AG04450 (cell line): Measurements from ENCODE around the gene SEZ6L2. TPM values are rescaled to one million over a fixed set of nuclear protein-coding genes. Genes with fewer than 3 reads are reported as not detected.
A peak's percentile ranks its signal among the peaks of the same experiment; 100 is the strongest.

Experiments used
- CTCF ChIA-PET: fragments of 300-600, 350-600 bp; formaldehyde crosslinking; extraction: SDS; loops from one replicate; lab custom pipeline; 2022; ENCODE audit warnings: antibody characterized with exemption, inconsistent platforms; lab: Charles Lee
- POLR2A ChIA-PET: fragments of 350-600 bp; formaldehyde crosslinking; extraction: SDS; loops from one replicate; lab custom pipeline; 2021; ENCODE audit warnings: antibody characterized with exemption, inconsistent platforms; lab: Yijun Ruan, JAX
- DNase-seq: peaks from one replicate; pipeline ENCODE4 v3.0.0-alpha.2; 2011; ENCODE audit warnings: low read depth, low spot score
- H3K27ac ChIP-seq: one replicate; pipeline ENCODE4 v1.5.1; 2012; ENCODE audit warnings: low read depth, low read length, control low read depth
- H3K27me3 ChIP-seq: one replicate; pipeline ENCODE4 v1.6.0; 2012; ENCODE audit warnings: low read length; ENCODE audit not compliant: control insufficient read depth, insufficient read depth
- H3K4me3 ChIP-seq: 2 replicates; pipeline ENCODE4 v1.5.1; 2011; ENCODE audit warnings: mild to moderate bottlenecking, low read depth, low read length, control low read depth
- H3K9me3 ChIP-seq: 2 replicates; pipeline ENCODE4 v1.5.1; 2012; ENCODE audit warnings: low read length; ENCODE audit not compliant: control insufficient read depth, insufficient read depth
- polyA plus RNA-seq: library from polyadenylated mRNA; depleted of rRNA; stranded (reverse); fragments of >200 nt; gene quantifications from 2 replicates; pipeline ENCODE4 v1.2.3, GENCODE V29; 2011; rRNA removed
- TF ChIP-seq, protein P1 (sequence below): IDR thresholded peaks from 2 replicates; pipeline ENCODE4 v1.5.1; 2011; ENCODE audit warnings: low read depth, low read length, control low read depth, inconsistent platforms

SEZ6L2 gene
- polyA plus RNA-seq, 1 experiment, result 5.0 TPM

DNA sequence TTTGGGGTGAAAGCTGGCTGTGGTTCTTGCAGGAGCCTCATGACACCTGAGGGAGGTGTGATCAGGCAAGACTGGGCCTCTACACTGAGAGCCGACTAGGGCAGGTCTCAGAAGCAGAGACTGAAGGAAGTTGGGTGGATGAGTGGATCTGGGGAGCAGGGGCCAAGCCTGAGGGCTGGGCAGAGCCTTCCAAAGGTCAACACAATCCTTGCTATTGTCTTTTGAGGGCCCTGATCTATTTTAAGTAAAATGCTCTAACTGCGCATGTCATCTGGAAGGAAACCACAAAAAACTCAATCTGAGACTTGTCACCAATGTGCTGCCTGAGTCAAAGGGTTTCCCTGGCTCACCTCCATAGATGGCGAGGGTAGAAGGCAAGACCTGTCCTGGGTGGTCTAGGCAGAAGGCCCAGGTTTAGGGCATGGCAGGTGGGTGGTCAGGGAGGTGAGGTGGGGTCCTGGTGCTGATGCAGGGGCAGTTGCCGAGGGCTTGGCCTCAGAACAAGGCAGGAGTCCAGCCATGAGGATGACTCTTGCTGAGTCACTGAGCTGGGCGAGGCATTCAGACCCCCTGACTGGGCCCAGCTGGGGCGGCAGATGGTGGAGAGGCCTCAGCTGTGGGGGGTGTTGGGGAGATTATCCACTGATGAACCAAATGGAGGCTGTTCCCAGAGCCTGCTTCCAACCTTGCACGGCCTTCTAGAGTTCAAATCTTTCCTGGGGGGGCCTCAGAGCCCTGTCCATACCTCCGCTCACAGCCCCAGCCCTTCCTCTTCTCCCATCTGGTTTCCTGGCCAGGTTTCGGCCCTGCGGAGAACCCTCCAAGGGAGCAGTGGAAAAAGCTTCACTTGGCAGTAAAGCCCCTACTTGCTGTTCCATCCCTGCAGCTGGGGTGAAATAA, 74.0 kb downstream of the SEZ6L2 start:
- Histone ChIP-seq H3K27ac (peak overlapping the region; percentile 99), H3K4me3 (peak overlapping the region; percentile 49), H3K9me3 (no peaks in the 10 kb centered on the region), H3K27me3 (no peaks in the 10 kb centered on the region)
- POLR2A ChIA-PET, result interaction anchor here (0.6 to 2.1 kb wide), 10 partner anchors 9 to 617 kb away, joined by 3 to 7 read pairs (median 3); partner anchors contain the start of genes ALDOA, PAGR1 and PRRT2
- TF ChIP-seq, protein P1, sequence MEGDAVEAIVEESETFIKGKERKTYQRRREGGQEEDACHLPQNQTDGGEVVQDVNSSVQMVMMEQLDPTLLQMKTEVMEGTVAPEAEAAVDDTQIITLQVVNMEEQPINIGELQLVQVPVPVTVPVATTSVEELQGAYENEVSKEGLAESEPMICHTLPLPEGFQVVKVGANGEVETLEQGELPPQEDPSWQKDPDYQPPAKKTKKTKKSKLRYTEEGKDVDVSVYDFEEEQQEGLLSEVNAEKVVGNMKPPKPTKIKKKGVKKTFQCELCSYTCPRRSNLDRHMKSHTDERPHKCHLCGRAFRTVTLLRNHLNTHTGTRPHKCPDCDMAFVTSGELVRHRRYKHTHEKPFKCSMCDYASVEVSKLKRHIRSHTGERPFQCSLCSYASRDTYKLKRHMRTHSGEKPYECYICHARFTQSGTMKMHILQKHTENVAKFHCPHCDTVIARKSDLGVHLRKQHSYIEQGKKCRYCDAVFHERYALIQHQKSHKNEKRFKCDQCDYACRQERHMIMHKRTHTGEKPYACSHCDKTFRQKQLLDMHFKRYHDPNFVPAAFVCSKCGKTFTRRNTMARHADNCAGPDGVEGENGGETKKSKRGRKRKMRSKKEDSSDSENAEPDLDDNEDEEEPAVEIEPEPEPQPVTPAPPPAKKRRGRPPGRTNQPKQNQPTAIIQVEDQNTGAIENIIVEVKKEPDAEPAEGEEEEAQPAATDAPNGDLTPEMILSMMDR, result no peak
- CTCF ChIA-PET, result interaction anchor here (1.1 to 5.0 kb wide), 3 partner anchors 9 to 23 kb away, joined by 5 to 39 read pairs (median 8); partner anchors contain the start of gene PAGR1
- peak; percentile 80 for DNase-seq

DNA sequence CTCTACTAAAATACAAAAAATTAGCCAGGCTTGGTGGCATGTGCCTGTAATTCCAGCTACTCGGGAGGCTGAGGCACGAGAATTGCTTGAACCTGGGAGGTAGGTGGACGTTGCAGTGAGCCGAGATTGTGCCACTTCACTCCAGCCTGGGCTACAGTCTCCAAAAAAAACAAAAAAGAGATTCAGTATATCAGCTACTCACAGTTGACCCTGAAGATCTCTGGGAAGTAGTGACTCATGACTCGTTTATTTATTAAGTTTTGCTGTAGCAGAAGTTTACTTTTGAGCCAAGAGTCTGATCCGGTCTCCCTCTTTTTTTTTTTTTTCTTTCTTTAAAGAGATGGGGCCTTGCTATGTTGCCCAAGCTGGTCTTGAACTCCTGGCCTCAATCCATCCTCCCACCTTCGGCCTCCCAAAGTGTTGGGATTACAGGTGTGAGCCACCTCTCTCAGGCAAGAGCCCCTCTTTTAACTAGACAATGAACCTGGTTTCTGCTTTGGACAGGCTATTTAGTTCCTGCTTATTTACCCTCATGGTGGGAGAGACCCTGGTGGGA, 74.7 kb downstream of the SEZ6L2 start:
- ChIA-PET CTCF (interaction anchor here (1.1 to 5.0 kb wide), 2 partner anchors 9 to 24 kb away, joined by 5 to 39 read pairs; partner anchors contain the start of gene PAGR1), POLR2A (interaction anchor here (0.6 to 2.1 kb wide), 6 partner anchors 9 to 101 kb away, joined by 3 to 11 read pairs (median 5); partner anchors contain the start of genes KCTD13 and PAGR1)
- Histone ChIP-seq H3K27me3 (no peaks in the 10 kb centered on the region), H3K9me3 (no peaks in the 10 kb centered on the region), H3K27ac (peak overlapping the region; percentile 99), H3K4me3 (peak overlapping the region; percentile 42)
- TF ChIP-seq, protein P1, result no peak
- peak; percentile 65 for DNase-seq

DNA sequence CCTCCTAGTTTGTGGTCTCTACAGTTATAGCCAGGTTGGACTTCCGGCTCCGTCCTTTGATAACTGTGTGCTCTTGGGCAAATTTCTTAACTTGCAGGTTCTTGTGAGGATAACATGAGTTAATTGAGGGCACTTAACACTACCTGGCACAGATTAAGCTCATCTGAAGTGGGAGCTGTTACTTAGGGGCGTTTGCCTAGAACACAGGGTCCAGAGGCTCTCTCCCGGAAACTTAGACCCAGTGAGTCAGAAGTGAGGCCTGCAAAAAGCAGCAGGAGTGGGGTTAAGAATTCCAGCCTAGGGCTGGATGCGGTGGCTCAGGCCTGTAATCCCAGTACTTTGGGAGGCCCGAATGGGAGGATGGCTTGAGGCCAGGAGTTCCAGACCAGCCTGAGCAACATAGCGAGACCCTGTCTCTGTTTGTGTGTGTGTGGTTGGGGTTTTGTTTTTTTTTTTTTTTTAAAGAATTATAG, 77.7 kb downstream of the SEZ6L2 start:
- H3K9me3 ChIP-seq, result no peaks in the 10 kb centered on the region; the same call in 1 of the 2 replicates
- ChIA-PET POLR2A (interaction anchor here (0.8 to 0.9 kb wide), 2 partner anchors 14 to 17 kb away, joined by 5 to 6 read pairs; no protein-coding TSS in a partner anchor), CTCF (interaction anchor here (0.5 to 1.7 kb wide), 3 partner anchors 27 to 411 kb away, joined by 3 to 7 read pairs (median 4); no protein-coding TSS in a partner anchor)
- no peaks in the 10 kb centered on the region for H3K27me3 ChIP-seq
- TF ChIP-seq, protein P1, result no peak
- H3K4me3 ChIP-seq, result peak overlapping the region; percentile 93
- DNase-seq, result no peak
- peak overlapping the region; percentile 92 for H3K27ac ChIP-seq

Other genes starting within 250 kb of the SEZ6L2 start
- gene SPN, start 236.3 kb downstream of the SEZ6L2 start, polyA plus RNA-seq, result 0.04 and 0.05 TPM in 2 replicates
- 16.0 and 16.6 TPM in 2 replicates for gene QPRT, start 220.4 kb downstream of the SEZ6L2 start, polyA plus RNA-seq
- gene C16orf54, start 153.6 kb downstream of the SEZ6L2 start, polyA plus RNA-seq, result not detected in 2 replicates
- not detected in 2 replicates for gene ZG16, start 121.3 kb downstream of the SEZ6L2 start, polyA plus RNA-seq
- gene KIF22, start 108.8 kb downstream of the SEZ6L2 start, polyA plus RNA-seq, result 14.1 and 19.9 TPM in 2 replicates
- gene MAZ, start 93.0 kb downstream of the SEZ6L2 start, polyA plus RNA-seq, result 58.4 and 79.6 TPM in 2 replicates
- 5.7 and 6.1 TPM in 2 replicates for gene PRRT2, start 87.4 kb downstream of the SEZ6L2 start, polyA plus RNA-seq
- 14.3 and 14.5 TPM in 2 replicates for gene PAGR1, start 83.4 kb downstream of the SEZ6L2 start, polyA plus RNA-seq
- 251 and 321 TPM in 2 replicates for gene MVP, start 79.1 kb downstream of the SEZ6L2 start, polyA plus RNA-seq
- 89.9 and 112 TPM in 2 replicates for gene CDIPT, start 36.3 kb downstream of the SEZ6L2 start, polyA plus RNA-seq
- gene ASPHD1, start 938 bp upstream of the SEZ6L2 start, polyA plus RNA-seq, result 3.5 and 4.6 TPM in 2 replicates
- gene KCTD13, start 26.7 kb upstream of the SEZ6L2 start, polyA plus RNA-seq, result 7.4 and 8.8 TPM in 2 replicates
- 88.6 and 107 TPM in 2 replicates for gene TMEM219, start 62.5 kb upstream of the SEZ6L2 start, polyA plus RNA-seq
- gene TAOK2, start 74.3 kb upstream of the SEZ6L2 start, polyA plus RNA-seq, result 16.9 and 18.2 TPM in 2 replicates
- gene HIRIP3, start 96.1 kb upstream of the SEZ6L2 start, polyA plus RNA-seq, result 2.5 and 3.8 TPM in 2 replicates
- 27.3 and 27.5 TPM in 2 replicates for gene INO80E, start 96.7 kb upstream of the SEZ6L2 start, polyA plus RNA-seq
- 0.22 and 0.46 TPM in 2 replicates for gene DOC2A, start 111.5 kb upstream of the SEZ6L2 start, polyA plus RNA-seq
- gene C16orf92, start 123.6 kb upstream of the SEZ6L2 start, polyA plus RNA-seq, result not detected in 2 replicates
- gene TLCD3B, start 131.7 kb upstream of the SEZ6L2 start, polyA plus RNA-seq, result not detected in 2 replicates
- 631 and 806 TPM in 2 replicates for gene ALDOA, start 166.2 kb upstream of the SEZ6L2 start, polyA plus RNA-seq
- 112 and 140 TPM in 2 replicates for gene PPP4C, start 176.4 kb upstream of the SEZ6L2 start, polyA plus RNA-seq
- not detected in 2 replicates for gene TBX6, start 192.4 kb upstream of the SEZ6L2 start, polyA plus RNA-seq
- 15.6 and 23.1 TPM in 2 replicates for gene YPEL3, start 196.7 kb upstream of the SEZ6L2 start, polyA plus RNA-seq
- gene GDPD3, start 214.0 kb upstream of the SEZ6L2 start, polyA plus RNA-seq, result 1.2 and 1.9 TPM in 2 replicates
- 82.5 and 91.7 TPM in 2 replicates for gene MAPK3, start 223.7 kb upstream of the SEZ6L2 start, polyA plus RNA-seq